GM21723 (cell line): ENCODE measurements around the gene CRLF3.
"Not testable (repeated sequence)": the region's sequence is repeated elsewhere in the genome, so short reads cannot be mapped to it uniquely, and the experiment has no call there.

Source experiments
- ATAC-seq: cut with Tn5 transposase; IDR thresholded peaks from one replicate; pipeline ENCODE4 v1.9.1; 2021; ENCODE audit warnings: mild to moderate bottlenecking, moderate library complexity; ENCODE audit not compliant: unreplicated experiment

Gene CRLF3

DNA sequence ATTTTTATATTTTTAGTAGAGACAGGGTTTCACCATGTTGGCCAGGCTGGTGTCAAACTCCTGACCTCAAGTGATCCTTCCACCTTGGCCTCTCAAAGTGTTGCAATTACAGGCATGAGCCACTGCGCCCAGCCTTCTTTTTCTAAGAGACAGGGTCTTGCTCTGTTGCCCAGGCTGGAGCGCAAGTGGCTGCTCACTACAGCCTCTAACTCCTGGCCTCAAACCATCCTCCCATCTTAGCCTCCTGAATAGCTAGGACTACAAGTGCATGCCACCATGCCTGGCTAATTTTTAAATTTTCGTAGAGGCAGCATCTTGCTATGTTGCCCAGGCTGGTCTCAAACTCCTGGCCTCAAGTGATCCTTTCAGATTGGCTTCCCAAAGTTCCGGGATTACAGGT is 76.9 kb downstream of the CRLF3 start:
- ATAC-seq: not testable (repeated sequence)

DNA sequence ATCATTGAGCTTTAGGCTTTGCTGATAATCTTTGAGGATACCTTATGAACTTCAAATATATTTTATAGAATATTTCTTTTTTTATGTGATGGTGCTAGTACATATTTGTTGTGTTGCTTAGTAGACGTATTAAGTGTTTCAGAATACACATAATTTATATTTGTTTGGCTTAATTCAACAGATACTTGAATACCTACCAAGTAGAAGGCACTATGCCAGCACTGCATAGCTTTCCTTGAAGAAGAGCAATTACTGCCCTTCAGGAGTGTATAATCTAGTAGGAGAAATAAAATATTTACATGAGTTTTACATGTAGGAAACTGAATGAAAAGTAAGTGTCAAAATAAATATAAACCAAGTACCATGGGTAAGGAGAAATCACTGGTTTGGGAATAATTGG is 81.8 kb downstream of the CRLF3 start:
- ATAC-seq: not testable (repeated sequence)

DNA sequence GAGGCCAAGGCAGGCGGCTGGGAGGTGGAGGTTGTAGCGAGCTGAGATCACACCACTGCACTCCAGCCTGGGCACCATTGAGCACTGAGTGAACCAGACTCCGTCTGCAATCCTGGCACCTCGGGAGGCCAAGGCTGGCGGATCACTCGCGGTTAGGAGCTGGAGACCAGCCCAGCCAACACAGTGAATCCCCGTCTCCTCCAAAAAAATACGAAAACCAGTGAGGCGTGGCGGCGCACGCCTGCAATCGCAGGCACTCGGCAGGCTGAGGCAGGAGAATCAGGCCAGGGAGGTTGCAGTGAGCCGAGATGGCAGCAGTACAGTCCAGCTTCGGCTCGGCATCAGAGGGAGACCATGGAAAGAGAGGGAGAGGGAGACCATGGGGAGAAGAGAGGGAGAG is 88.1 kb downstream of the CRLF3 start:
- not testable (repeated sequence) for ATAC-seq

DNA sequence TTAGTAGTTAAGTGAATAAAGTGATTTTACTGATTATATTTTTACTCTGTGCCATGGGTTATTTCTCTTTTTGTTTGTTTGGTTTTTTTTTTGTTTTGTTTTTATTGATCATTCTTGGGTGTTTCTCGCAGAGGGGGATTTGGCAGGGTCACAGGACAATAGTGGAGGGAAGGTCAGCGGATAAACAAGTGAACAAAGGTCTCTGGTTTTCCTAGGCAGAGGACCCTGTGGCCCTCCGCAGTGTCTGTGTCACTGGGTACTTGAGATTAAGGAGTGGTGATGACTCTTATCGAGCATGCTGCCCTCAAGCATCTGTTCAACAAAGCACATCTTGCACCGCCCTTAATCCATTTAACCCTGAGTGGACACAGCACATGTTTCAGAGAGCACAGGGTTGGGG is 88.8 kb downstream of the CRLF3 start:
- not testable (repeated sequence) for ATAC-seq

DNA sequence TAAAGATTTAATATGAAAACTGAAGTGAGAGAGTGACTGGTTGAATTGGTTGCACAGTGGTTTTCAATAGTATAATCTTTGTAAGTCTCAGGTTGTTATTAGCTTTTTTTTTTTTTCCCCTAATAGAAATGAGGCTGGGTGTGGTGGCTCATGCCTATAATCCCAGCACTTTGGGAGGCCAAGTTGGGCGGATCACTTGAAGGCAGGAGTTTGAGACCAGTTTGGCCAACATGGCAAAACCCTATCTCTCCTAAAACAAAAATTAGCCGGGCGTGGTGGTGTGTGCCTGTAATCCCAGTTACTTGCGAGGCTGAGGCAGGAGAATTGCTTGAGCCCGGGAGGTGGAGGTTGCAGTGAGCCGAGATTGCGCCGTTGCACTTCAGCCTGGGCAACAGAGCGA is 89.3 kb downstream of the CRLF3 start:
- not testable (repeated sequence) for ATAC-seq

DNA sequence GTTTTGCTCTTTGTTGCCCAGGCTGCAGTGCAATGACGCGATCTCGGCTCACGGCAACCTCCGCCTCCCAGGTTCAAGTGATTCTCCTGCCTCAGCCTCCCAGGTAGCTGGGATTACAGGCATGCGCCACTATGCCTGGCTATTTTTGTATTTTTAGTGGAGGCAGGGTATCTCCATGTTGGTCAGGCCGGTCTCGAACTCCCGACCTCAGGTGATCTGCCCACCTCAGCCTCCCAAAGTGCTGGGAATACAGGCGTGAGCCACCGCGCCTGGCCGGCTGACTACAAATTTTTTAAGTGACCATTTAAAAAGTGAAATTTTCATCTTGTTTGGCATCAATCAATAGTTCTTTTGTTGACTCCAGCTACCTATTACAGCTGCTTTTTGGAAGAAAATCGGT is 90.3 kb downstream of the CRLF3 start:
- ATAC-seq: not testable (repeated sequence)
